ENCODE data around the gene GBGT1.
A peak's percentile ranks its signal among the peaks of the same experiment; 100 is the strongest.

GBGT1 gene

DNA sequence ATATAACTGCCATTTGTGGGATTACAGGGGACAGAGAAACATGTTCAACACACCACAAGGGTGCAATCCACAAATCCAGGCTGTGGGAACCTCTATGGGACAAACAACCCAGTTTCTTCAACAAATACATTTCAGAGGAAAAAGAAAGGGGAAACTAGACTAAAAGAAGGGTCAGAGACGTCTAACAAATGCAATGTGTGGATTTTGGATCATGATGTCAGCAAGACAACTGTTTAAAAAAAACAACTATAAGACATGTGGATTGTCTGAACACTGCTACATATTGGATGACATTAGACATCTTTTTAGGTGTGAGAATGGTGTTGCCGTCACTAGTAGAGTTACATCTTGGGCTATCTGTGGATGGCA lies 38.8 kb downstream of the GBGT1 start:
- peak in 1 of 2 donors; percentile 58 for DNase-seq

DNA sequence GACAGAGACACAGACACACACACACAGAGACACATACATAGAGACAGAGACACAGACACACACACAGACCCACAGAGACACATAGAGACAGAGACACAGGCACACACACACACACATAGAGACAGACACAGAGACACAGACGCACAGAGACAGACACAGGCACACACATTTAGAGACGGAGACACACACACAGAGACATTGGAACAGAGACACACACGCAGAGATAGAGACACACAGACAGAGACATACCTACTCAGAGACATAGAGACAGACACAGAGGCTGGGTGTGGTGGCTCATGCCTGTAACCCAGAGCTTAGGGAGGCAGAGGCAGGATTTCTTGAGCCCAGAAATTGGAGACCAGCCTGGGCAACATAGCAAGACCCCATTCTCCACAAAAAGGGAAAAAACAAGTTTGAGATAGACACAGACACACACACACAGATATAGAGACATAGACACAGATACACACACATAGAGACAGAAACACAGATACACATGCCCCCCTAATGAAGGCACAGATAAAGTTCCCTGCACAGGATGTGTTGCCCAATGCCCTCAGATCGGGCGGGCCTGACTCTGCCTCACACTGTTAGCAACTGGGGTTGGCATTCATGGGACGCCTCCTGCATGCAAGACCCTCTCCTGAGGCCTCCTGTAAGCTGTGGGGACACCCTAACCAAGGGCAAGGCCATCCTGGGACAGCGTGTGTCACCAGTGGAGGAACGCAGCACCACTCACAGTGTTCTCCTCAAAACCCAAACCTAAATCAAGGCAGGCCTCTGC lies 39.4 kb downstream of the GBGT1 start:
- no peak for DNase-seq

DNA sequence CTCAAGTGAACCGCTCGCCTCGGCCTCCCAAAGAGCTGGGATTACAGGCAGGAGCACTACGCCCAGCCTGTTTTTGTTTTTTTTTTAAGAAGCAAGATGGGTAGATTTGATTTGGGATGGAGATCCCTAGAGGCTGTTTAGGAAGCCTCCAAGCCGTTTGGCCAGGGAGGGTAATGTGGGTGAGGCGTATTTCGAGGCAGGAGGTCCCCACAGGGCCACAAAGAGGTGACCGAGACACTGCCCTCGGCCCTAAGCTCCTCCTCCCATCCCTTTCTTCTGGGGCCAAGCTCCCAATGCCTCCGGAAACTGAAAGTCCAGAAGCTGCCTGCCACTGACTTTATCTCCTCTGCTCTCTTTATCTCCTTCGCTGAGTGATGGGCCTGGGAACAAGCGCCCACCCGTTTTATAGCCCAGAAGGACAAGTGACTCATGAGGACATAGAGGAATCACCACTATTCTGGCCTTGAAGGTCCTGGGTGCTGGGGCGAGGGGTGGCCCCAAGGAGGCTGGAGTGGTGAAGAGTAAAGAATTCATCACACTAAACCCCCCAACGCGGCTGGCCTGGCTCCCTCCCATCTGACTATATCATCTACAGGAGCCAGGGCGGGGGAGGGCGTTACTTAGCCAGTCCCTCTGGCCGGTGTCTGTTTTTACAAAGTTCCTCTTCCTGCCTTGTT lies 40.6 kb downstream of the GBGT1 start:
- no peak for DNase-seq

DNA sequence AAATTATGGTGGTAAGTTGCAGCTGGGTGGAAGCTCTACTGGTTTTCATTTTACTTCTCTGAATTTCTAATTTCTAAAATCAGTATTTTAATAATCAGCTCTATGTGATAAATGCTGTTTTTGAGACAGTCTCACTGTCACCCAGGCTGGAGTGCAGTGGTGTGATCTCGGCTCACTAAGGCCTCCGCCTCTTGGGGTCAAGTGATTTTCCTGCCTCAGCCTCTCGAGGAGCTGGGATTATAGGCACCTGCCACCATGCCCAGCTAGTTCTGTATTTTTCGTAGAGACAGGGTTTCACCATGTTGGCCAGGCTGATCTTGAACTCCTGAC lies 41.1 kb downstream of the GBGT1 start:
- DNase-seq = no peak

DNA sequence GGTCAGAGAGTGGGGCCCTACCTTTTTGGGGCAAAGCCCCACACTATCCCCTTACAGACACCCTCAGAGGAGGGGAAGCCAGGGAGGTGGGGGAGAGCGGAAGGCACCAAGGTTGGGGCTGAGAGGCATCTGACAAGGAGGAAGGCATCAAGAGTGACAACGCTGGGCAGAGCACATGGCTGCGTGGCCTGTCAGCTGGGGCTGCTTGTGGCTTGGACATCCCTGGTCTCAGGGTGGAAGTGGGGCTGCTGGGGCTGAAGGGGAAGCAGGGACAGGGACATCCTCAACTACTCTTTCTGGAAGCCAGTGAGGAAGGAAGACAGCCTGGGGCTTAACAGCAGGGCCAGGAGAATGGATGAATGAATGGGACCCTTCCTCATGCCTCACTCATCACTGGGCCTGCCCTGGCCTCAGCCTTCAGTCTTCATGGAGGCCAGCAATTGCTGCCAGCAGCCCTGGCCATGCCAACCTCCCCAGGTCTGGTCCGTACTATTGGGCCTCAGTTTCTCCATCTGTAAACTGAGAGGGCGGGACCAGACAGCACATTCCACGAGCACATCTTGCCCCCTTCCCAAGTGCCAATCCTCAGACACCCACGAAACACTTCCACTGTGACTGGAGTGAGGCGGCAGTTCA lies 41.7 kb downstream of the GBGT1 start:
- peak; percentile 77 to 87 for DNase-seq

DNA sequence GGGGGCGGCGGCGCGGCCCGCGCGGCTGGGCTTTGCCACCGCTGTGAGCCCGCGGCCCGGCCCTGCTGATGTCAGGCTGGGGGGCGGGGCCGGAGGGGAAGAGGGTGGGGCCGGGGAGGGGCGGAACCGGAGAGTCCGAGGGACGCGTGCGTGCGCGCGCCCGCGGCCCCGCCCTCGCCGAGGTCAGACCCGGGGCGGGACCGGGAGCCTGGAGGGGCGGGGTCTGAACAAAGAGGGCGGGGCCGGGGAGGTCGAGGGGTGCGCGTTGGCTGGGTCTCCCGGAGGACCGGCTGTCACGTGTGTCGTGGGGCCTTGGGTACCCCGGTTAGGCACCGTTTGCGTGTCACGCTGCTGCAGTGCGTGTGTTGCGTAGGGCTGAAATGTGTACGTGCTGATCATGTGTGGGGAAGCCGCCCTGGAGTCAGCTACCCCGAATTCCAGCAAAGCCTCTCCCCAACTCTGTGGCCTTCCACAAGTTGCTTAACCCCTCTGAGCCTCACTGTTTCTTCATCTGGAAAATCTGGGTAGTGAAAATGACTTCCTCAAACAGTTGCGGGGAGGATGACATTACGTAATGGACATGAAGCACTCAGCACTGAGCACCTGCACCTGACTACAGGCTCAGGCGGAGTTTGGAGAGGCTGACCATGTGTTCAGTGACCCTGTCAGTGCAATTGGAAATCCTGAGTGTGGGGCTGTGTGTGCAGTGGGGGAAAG lies 42.4 kb downstream of the GBGT1 start, which contains the start of gene RALGDS:
Gene RALGDS (minus strand): TSS at position 43 of the 717 bp plus-strand sequence. CDS start 86 bp downstream, outside the sequence.
- DNase-seq = peak; percentile 95 to 98

DNA sequence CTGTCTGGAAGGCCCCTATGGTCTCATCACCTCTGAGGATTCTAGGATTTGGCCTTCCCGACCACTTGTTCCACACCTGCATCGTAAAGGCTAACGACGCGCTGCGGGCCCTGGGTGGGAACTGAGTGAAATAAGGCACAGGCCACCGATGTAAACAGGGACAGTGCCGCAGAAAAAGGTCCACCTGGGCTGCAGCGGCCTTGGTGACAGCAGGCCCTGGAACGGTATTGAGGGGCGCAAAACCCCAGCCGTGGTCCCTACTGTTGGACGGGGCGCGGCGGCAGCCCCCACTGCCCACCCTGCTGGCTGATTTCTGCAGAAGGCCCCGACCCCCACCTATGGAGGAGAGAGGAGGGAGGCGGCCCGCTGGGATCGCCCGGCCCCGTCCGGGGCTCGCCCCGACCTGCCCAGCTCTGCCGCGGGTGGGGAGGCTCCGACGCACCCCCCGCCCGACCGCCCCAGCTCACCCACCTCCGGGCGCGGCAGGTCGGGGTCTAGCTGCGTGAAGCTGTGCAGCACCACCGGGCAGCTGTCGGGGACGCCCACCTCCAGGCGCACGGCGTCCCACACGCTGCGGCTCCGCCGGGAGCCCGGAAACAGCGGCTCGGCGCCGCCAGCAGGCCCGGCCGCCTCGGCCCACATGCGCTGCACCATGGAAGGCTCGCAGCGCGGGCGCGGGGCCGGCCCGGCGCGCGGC lies 43.1 kb downstream of the GBGT1 start:
- no peak for DNase-seq

DNA sequence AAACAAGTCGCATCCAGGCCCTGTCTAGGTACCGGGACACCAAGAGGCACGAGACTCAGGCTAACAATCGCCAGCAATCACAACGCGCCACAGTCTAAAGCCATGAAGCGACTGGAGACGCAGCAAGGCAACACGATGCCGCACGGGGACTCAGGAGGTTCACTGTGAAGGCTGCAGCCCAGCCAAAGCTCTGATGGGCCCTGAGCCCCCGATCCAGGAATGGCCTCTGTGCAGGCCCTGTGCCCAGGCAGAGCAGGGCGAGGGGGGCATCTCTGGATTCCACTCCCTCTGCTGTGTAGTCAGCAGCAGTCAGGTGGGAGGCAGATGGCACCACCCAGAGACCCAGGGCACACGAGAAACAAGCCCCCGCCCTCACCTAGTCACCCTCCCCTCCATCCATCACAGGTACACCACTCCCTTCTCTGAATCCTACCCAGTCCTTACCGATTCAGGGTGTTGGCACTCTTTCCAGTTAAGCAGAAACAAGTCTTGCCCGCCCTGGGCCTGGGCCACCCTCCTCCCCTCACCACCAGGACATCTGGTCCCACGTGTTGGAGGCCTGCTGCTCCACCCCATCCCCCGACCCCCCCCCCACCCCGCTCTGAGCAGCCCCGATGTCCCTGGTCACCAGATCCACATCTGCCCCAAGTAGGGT lies 43.7 kb downstream of the GBGT1 start:
- no peak for DNase-seq

DNA sequence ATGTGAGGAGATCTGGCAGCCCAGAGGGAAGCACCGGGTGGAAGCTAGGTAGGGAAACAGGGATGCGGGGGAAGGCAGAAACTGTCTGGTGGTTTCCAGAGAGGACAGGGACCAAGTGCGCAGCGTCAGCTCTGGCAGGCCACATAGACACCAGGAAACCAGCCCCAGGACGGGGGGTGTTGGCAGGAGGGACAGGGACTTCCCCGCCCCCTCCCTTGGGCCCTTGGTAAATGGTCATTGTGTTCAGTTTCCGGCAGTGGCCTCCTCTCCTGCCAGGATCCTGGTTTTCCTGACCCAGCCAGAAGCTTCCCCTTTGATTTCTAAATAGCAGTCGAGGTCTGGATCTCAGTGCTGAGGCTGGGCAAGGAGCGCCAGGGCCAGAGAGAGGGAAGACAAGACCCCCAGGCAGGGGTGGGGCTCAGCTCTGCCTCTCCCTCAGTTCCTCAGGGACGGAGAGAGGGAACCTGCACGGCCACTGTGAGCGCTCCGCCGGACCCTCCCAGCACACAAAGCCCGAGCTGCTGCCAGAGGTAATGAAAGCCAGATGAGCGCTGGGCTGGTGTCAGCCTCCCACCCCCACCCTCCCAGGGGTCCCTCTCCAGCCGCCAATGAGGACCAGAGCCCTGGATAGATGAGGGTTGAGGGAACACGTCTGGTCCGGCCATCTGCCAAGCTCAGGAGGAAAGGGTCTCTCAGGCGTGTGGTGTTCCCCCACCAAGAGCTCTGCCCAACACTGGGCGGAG lies 44.4 kb downstream of the GBGT1 start:
- DNase-seq = no peak

DNA sequence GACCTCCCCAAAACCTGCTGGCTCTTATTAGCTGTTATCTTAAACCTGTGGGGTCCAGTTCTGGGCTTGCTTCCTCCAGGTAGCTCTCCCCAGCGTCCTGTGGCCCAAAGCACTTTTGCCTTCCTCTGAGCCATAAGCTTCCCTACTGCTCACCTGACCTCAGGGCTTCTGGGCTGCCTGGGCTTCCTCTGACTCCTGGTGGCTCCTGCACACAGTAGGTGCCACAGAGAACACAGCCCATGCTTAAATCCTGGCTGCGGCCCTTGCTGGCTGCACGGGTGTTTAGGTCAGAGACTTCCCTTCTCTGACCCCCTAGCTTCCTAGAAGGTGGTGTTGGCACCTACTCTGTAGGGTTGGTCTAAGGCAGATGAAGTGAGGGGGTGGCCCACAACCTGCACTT lies 45.1 kb downstream of the GBGT1 start:
- DNase-seq = no peak

DNA sequence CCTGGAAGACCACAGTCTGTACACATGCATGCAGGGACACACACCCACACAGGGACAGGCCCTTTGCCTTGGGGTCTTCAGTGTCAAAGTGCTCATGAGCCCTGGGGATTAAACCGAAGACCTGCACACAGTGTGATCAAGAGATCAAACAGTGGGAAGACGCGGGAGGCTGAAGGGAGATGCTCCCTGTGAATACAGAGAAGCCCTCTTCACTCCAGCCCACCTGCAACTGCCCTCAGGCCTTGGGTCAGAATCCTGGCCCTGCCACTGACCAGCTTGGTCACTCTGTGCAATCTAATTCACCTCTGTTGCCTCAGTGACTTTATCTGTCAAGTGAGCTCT lies 45.6 kb downstream of the GBGT1 start:
- no peak for DNase-seq

DNA sequence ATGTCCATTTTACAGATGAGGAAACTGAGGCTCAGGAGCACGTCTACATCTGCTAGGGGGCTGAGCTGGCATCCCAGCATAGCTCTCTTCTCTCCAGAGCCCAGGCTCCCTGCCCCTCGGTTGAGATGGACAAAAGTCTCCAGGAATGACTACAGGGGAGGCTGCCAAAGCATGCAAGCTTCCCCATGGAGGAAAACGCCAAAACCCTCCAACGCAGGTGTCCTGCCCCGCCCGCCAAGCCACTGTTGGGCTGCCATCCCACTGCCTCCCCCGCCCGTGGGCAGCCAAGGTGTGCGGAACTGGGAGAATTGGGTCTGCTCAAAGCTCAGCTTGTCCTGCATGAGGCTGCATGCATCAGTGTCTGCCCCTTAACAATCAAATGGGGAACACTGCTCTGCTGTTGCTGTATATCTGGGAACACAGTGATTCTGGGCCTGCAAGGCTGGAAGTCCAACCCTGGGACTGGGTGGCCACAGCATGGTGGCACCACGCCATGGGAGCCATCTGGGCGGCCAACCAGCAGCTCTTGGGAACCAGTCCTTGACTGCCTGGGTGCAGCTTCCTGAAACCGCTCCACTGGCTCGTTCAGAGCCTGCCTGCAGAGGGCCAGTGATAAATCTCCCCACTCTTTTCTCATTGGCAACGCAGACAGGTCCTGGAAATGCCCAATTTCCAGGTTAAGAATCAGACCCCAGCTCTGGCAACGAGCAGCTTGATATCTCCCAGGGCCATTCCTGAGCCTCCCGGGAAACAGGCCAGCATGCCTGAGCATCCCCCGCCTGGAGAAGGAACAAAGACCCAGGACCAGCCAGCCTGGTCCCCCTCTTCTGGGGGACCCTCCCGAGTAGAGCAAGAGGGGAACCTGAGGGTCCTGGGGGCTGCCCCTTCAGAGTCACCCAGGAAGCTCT lies 46.2 kb downstream of the GBGT1 start:
- DNase-seq = peak in 1 of 2 donors; percentile 33

DNA sequence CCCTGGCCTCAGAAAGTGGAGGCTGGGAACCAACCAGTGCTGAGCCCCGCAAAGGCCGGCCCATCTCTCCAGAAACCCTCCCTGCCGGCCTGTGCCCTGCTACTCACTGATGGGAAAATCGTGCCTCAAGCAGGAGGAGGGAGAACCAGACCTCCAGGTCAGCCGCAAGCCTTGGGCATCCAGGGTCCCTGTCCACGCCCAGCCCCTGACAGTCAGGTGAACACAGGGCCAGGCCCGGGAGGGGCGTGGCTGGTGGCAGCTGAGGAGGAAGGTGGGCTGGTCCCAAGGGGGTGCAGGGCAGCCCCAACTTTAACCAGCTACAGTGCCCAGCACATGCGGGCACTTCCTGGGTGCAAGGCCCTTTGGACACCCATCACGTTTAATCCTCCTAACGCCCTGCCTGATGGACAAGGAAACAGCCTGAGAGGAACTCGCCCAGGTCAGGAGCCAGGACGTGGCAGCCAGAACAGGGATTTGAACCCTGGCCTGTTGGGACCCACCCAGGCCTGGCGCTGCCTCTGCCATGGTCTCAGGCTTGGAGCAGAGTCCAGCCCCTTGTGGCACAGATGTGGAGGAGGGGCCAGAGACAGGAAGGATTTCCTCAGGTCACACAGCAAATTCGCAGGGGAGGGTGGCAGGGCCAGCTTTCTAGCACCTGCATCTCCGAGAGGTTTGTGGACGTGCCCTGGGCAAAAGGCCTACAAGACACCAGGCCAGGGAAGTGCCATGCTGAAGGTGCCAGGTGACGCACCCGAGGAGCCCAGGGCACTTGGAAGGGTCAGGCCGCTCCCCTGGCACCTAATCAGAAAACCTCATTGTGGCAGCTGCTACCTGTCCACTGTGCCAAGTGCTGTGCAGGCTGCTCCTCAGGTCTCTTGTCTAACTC lies 47.1 kb downstream of the GBGT1 start:
- no peak for DNase-seq

DNA sequence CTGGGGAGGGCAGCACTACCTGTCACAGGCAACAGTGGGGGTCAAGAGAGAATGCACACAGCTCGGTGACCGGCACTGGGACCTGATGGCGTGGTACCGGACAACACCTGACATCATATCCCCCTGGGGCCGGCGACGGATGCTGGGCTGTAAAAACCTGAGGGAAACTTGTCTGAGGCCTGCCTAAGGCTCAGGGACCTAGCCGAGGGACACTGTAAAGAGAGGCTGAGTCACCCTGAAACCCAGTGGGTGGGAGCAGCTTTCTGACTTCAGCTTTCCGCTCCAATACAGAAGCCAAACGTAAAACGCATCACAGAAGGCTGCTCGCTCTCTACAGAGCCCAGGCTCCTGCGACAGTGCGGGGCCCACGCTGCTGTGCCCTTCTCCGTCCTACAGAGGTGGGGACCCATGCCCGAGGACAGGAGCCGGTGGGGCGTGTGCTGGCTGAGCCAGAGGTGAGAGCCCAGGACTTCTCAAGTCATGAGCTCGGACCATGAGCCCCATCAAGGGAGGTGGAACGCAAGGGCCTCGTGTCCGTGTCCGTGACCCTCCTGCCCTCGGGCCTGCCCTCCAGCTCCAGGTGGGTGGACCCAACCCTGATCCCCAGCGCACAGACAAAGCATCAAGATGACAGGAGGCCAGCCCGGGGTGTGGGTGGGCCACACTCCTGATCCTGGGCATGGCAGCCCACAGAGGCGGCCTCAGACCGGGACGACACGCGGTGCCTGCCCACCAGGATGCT lies 47.9 kb downstream of the GBGT1 start:
- peak; percentile 84 to 86 for DNase-seq

DNA sequence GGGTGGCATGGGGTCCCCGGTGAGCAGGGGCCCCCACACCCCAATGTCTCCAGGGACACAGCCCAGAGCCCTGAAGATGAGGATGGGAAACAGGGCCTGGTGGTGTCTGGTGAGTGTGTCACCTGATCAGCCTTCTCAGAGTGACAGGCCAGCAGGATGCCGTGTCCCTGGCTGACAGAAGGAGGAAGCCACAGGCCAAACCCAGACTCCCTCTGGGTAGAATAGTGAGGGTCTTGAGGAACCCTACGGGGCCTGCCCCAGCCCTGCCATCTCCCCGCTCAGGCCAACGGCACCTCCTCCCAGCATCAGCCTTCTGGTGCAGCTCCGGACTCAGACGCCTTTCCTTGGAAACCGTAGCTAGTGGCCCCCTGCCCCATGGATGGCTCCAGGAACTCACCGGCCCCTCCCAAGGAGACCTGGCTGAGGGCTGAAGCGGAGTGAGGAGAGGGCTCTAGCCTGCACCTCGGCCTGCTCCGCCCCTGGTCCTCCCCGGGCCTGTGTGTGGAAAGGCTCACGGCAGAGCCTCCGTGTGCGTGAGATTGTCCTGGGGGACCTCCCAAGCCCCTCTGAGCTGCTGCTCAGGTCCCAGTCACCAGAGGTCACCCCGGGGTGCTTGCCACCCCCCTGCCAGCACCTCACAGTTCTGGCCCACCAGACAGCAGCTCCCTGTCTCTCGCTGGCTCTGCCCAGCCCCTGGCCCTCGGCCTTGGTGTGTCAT lies 48.7 kb downstream of the GBGT1 start:
- DNase-seq = no peak

DNA sequence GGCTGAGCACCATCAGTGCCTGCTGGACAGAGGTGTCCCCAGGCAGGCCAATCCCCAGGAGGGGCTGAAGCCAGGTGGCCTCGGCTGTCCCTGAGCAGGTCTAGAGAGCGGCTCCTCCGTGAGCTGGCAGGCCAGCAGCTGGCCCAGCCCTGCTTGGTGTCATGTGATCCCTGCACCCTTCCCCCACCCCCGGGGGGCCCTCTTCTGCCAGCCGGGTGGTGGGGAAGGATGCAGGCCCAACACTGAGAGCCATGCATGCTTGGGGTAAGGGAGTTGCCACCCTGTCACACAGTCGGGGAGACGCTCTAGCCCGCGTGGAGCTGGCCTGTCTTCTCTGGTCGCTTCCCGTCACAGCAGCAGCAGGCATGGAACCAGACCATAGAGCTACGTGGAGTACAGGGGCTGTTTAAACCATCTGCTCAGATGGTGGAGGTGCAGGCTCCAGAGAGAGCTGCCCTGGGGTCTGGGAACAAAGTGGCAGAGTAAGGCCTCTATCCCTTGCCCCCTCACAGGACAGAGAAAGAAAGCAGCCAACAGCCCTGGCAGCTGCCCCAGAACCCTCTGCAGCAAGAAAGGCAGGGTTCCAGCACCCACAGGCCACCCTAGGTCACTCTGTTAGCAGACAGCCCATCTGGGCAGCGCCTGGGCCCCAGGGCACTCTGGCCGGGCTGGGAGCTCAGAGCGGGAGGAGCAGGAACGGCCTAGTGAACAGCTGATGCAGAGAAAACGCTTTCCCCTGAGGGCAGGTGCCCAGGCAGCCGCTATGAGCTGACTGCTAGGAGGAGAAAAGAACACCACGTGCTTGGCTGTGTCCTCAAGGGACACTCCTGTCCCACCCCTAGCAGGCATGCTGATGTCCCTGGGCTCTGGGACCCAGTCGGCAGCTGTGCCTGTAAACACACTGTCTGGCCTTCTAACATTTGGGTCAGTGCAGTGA lies 49.5 kb downstream of the GBGT1 start:
- no peak for DNase-seq
